COLO668 (cell line): Measurements from ENCODE around the gene ABCB8.
A peak's percentile ranks its signal among the peaks of the same experiment; 100 is the strongest.

Experiments
- DNase-seq: peaks from one replicate; lab custom pipeline; 2025; ENCODE audit not compliant: unreplicated experiment; lab: John Stamatoyannopoulos, UW

ABCB8 gene

DNA sequence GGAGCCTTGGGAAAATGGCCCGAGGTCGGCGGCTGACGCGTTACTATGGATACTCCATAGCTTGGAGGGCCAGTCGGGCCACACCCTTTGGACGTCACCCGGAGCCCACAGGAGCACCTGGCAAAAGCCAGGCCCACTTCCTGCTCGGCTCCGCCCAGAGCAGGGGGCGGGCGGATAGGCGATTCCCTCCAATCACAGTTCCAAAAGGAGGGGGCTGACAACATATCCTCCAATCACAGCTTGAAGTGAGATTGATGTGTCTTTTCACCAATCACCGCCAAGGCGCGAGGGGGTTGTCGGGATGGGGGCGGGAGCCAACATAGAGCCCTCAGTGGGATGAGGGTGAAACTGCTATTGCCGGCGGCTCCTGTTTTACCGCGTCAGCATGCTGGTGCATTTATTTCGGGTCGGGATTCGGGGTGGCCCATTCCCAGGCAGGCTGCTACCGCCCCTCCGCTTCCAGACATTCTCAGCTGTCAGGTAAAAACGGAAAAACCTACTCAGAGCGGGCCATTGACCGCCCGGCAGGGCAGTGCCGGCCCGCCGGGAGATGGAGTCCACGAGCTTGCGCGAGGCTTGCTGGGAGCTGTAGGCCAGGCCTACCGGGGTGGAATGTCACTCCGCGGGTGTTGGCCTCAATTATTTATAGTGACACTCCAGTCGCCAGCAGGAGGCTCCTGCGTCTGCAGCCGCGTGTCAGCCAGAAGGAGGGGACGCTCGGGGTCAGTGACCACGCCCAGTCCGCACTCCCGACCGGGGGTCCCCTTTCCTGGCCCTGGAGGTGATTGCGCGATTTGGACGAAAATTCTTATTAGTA, at the start of gene ABCB8:
Gene ABCB8 (plus strand): TSS at position 320 of the 817 bp plus-strand sequence. CDS start 66 bp downstream, at position 386.
- peak; percentile 98 for DNase-seq

DNA sequence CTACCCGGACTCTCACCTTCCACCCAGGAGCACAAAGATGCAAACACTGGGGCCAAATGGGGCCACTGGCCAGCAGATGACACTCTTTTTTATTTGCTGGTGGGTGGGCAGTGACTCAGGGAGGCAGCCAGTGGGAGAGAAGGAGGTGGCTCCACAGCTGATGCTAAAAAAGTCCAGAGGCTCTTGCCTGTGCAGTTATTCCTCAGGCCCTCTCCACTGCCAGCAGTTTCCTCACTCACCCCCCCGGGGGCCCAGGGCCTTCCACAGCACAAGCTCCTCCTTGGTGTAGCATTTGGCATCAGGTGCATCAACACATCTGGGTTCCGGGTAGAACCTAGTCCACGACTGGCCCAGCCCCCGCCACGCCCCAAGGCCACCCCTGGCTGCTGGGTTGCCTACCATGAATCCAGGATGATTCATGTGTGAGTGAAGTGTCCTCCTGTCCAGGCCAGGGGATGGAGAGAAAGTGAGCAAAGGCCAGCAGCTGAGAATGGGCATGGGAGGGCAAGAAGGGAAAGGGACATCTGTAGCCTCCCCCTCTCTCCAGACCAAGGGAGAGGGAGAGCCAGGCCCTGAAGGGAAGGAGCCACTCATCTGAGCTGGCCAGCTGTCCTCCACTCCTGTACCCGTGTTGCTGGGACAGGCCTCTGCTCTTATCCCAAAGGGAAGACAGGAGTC, 48.4 kb upstream of the ABCB8 start:
- peak; percentile 37 for DNase-seq

DNA sequence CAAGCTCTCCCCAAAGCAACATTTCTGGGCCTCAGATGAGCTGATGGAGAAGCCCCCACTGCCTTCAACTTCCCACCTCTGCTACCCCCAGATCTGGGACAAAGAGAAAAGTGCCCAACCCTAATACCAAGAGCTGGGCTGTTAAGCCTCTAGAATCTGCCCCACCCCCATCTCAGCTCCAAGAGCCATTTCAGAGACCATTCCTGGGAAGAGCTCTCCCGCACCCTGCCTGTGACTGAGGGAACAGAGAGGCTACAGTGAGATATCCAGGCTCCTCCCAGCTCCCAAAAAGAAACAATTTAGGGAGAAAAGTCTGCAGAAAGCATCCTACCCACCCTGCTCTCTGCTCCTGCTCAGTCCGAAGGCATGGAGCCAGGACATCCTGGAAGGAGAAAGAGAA, 47.6 kb upstream of the ABCB8 start:
- peak; percentile 10 for DNase-seq

DNA sequence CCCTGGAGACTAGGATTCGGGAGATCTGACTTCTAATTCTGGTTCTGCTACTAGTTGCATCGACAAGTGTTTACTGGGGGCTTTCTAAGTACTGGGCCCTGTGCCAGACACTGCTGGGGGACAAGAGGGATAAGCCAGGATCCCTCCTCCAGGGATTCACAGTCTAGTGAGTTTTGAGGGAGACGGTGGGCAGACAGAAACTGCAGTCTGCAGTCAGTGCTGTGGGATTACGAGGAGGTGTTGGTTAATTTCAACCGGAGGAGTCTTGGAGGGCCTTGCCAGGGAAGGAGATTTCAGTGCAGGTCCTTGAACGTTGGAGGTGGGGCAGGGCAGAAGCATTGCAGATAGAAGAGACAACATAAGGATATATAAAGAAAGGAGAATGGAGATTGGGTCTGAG, 46.6 kb upstream of the ABCB8 start:
- DNase-seq, result no peak

DNA sequence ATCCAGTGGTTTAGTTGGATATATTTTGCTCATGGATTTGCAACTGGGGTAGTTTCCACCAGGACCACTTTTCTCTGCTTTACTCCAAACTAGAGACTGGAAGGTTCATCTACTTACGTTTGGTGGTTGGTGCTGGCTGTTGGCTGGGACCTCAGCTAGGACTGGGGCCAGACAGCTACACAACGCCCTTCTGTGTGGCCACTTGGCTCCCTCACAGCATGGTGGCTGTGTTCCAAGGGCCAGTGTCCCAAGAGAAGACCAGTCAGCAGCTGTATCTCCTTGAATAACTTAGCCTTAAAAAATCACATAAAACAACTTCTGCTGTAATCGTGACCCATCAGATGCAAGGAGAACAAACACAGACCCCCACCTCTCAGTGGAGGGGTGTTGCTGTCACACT, 45.9 kb upstream of the ABCB8 start:
- no peak for DNase-seq

DNA sequence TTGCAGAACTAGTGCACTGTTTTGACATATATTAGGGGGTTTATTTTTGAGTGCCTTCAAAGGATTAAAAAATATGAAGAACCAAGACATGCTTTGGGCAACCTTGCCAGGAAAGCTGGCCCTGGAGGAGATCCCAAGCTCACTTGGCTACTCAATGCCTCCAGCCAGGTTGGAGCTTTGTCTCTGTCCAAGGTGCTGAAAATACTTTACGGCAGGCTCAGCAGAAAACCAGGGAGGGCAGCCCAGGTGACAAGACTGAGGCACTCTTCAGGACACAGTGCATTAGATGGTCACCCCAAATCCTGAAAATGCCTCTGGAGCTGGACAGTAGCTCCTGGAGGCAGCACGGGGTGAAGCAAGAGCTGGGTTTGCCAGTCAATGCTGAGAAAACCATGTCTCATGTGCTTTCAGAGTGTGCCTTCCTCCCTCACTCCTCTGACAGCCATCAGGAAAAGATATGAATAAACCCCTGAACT, 44.3 kb upstream of the ABCB8 start:
- no peak for DNase-seq

DNA sequence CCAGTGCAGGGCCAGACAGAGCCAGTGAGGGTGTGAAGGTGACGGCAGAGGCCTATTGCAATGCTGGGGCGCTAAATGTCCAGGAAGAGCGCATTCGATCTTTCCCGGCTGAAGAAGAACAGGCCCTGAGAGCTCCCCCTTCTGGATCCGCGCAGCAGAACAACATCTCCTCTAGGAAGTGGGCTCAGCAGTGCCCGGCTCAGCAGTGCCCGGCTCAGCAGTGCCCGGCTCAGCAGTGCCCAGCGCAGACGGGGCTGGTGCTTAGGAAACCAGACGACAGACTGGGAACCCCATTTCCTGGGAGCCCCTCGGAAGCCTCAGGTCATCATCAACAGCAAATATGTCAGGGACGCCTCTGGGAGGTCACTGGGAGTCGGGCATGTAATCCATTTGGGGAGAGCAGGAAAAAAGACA, 42.1 kb upstream of the ABCB8 start:
- DNase-seq, result peak; percentile 79

DNA sequence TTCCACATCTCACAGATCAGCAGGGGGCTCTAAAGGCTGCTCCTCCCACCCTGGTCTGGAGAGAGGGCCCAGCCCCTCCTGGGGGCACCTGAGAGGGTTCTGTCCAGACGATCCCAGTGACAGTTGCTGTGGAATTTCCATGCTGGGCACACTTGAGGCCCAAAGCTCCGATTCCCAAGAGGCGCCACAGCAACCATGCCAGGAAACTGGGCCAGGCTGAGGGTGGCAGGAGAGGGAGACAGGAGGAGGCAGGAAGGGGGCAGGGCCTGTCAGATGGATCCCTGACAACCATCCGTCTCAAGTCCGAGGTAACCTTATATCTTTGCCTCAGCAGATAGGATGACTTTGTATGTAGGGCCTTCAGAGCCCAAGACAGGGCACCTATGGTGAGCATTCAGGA, 41.7 kb upstream of the ABCB8 start:
- DNase-seq, result no peak

DNA sequence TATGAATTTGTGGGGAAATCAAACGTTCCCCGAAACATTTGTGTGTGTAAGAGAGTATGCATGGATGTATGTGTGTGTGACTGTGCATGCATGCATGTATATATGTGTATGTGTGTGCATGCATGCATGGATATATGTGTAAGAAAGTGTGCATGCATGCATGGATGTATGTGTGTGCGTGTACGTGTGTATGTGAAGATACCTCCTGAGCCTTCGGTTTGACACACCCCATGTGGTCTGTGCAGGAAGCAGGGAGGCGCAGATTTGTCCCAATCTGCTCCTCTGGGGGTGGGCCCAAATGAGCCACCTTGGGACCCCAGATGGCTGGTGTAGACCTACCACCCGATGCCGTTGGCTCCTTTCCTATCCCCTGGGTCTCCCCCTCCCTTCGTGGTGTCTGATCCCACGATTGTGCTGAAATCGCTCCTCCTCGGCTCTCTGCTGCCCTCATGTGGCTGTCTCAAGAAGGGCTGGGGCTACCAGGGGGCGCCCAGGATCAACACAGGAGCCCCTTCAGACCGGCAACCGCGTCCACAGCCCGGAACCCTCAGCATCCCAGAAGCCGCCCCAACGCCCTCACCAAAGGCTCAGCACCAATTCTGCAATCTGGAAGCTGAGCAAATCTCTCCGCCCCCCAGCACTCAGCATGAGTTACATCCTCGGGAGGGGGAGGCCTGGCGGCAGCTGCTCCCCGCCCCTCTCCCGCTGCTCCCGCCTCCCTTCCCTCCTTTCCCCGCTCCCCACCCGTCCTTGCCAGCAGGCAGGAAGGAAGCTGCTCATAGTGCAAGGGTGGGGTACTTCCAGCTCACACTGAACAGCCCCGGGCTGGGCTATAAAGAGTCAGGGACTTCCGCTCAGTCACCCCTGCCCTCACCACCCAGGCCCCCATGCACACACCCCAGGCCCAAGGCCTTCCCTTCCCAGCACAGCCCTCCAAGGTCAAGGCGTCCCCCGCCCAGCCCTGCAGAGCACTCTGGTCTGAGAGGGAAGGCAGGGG, 39.7 kb upstream of the ABCB8 start:
- DNase-seq, result peak; percentile 49

DNA sequence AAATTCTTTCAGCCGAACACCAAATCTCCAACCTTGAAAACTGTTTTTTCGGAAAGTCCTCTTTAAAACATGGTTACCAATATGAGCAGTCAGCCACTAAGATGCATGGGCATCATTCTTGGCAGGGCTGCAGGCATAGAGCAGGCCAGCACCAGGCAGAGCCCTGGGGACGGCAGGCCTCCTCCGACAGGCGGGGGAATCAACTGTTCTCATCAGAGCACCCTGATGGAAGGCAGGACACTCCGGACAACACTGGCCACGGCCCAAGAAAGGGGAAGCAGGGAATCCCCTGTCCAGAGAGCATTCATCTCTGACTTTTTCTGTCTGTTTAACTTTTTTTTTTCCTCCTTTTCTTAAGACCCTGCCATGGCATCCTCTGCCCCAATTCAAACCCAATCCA, 38.8 kb upstream of the ABCB8 start:
- no peak for DNase-seq

DNA sequence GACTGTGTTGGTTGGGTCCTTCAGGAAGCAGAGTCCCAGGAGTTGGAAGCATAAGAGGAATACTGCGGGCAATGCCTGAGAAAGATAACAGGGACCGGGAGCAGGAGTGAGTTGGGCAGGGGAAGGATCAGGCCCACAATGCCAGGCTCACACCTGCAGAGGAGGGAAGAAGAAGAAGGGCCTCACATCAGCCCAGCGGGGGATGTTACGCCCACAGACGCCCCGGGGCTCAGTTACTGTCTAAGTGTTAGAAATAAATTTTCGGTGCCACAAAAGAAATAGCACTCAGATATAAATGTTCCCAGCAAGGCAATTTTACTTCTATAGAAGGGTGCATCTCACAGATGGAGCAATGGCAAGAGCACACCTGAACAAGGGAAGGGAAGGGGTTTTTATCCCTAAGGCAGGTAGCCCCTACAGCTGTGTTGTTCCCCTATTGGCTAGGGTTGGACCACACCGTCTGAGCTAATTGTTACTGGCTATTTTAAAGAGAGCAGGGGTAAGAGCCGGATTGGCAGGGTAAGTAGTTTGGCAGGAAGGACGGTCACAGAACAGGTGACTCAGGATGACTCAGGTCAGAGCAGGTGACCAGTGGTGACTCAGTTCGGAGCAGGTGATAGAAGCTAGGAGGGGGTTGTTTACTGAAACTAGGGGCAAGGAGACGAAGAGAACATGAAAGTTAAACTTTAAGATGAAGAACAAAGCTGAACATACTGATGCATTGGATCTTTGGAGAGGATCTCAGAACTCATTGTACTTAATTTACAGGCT, 37.6 kb upstream of the ABCB8 start, which contains the start of gene NOS3:
Gene NOS3 (plus strand): TSS at position 602 of the 771 bp plus-strand sequence. CDS start 2,787 bp downstream, outside the sequence.
- peak; percentile 36 for DNase-seq

DNA sequence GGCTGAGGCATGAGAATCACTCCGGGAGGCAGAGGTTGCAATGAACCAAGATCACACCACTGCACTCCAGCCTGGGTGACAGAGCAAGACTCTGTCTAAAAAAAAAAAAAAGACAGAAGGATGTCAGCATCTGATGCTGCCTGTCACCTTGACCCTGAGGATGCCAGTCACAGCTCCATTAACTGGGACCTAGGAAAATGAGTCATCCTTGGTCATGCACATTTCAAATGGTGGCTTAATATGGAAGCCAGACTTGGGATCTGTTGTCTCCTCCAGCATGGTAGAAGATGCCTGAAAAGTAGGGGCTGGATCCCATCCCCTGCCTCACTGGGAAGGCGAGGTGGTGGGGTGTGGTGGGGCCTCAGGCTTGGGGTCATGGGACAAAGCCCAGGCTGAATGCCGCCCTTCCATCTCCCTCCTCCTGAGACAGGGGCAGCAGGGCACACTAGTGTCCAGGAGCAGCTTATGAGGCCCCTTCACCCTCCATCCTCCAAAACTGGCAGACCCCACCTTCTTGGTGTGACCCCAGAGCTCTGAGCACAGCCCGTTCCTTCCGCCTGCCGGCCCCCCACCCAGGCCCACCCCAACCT, 36.1 kb upstream of the ABCB8 start:
- no peak for DNase-seq

DNA sequence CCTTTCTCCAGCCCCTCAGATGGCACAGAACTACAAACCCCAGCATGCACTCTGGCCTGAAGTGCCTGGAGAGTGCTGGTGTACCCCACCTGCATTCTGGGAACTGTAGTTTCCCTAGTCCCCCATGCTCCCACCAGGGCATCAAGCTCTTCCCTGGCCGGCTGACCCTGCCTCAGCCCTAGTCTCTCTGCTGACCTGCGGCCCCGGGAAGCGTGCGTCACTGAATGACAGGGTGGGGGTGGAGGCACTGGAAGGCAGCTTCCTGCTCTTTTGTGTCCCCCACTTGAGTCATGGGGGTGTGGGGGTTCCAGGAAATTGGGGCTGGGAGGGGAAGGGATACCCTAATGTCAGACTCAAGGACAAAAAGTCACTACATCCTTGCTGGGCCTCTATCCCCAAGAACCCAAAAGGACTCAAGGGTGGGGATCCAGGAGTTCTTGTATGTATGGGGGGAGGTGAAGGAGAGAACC, 35.4 kb upstream of the ABCB8 start:
- peak; percentile 35 for DNase-seq

DNA sequence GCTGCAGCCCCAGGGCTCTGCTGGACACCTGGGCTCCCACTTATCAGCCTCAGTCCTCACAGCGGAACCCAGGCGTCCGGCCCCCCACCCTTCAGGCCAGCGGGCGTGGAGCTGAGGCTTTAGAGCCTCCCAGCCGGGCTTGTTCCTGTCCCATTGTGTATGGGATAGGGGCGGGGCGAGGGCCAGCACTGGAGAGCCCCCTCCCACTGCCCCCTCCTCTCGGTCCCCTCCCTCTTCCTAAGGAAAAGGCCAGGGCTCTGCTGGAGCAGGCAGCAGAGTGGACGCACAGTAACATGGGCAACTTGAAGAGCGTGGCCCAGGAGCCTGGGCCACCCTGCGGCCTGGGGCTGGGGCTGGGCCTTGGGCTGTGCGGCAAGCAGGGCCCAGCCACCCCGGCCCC, 34.7 kb upstream of the ABCB8 start:
- no peak for DNase-seq

DNA sequence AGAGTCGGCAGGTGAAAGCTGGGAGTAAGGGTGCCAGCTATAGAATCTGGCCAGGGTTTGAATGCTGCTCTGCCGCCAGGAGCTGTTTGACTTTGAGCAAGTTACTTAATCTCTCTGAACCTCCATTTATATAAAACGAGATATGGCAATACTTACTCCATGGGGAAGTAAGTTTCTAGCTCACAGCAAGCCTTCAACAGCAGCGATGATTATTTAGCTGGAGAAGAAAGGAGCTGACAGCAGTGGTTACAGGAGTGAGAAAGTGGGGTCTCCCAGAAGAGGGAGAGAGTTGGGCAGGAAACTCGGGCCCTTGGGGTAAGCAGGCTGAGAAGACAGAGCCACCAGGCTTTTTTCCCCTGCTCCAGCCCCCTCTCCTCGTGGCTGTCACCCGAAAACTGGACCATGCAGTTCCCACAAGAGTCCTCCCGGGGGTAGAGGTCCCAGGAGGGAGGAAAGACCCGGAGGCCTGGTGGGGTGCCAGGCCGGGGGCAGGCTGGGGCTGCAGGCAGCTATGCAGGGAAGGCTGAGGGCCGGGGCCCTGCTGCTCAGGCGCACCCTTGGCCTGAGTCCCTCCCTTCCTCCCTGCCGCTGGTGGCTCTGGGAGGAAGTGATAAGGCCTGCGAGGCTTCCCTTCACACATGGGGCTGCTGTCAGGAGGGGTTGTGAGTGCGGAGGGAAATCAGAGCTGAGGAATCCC, 34.0 kb upstream of the ABCB8 start:
- no peak for DNase-seq

DNA sequence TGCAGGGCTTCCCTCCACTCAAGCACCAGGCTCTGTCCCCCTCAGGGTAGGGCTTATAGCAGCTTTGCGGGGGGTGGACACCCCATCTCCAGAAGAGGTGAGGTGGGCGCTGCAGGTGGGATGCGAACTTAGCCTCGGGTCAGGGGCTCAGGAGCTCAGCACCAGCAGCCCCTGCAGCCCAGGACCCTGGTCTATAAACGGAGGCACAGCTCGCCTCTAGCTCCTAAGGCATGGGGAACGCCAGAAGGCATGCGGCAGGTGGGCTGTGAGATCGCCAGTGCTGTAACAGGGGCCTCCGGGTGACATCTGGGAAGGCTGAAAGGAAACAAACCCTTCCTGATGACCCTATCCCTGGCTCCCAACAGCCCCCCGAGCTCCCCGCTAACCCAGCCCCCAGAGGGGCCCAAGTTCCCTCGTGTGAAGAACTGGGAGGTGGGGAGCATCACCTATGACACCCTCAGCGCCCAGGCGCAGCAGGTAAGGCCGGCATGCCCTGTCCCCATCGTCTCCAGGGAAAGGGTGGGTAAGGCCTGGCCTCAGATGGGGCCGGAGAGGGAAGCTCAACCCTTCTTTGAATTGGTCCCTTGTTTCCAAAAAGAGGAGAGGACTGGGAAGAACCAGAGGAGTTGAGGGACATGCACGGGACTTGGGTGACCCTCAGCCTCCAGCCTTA, 33.3 kb upstream of the ABCB8 start:
- DNase-seq, result no peak

DNA sequence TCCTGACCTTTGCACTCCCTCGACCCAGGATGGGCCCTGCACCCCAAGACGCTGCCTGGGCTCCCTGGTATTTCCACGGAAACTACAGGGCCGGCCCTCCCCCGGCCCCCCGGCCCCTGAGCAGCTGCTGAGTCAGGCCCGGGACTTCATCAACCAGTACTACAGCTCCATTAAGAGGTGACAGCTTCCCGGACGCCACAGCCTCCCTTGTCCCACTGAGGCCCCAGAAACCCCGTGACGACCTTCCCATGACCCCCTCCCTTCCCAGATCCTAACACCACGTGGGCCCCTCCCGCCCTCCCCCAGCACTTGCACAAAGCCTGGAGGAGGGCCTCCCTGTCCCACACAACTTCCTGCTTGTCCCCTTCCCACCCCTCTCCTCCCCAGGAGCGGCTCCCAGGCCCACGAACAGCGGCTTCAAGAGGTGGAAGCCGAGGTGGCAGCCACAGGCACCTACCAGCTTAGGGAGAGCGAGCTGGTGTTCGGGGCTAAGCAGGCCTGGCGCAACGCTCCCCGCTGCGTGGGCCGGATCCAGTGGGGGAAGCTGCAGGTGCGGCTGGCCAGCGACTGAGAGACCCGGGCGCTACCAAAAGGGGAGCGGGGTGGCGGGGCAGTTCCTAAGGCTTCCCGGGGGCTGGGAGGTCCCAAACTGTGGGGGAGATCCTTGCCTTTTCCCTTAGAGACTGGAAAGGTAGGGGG, 31.7 kb upstream of the ABCB8 start:
- no peak for DNase-seq

DNA sequence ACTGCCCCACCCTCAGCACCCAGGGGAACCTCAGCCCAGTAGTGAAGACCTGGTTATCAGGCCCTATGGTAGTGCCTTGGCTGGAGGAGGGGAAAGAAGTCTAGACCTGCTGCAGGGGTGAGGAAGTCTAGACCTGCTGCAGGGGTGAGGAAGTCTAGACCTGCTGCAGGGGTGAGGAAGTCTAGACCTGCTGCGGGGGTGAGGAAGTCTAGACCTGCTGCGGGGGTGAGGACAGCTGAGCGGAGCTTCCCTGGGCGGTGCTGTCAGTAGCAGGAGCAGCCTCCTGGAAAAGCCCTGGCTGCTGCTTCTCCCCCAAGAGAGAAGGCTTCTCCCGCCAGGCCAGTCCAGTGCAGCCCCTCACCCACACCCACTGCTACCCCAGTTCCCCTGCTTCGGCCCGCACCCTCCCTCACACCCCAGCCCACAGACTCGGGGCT, 31.2 kb upstream of the ABCB8 start:
- no peak for DNase-seq
